Measurements from ENCODE around the gene MXD4.
"Not testable (repeated sequence)": the region's sequence is repeated elsewhere in the genome, so short reads cannot be mapped to it uniquely, and the experiment has no call there.

MXD4 gene

GRCh38 chr4:2275546-2276251 lies 13.8 kb upstream of the MXD4 start:
- DNase-seq (ENCODE audit: low read depth in 2 of 2, low spot score in 1 of 2) = no peak

GRCh38 chr4:2275044-2275397 lies 13.1 kb upstream of the MXD4 start:
- DNase-seq (ENCODE audit: low read depth in 2 of 2, low spot score in 1 of 2) = not testable (repeated sequence)

- no peak for DNase-seq (ENCODE audit: low read depth in 2 of 2, low spot score in 1 of 2)
Observed at GRCh38 chr4:2274320-2275043, 12.6 kb upstream of the MXD4 start.

DNA sequence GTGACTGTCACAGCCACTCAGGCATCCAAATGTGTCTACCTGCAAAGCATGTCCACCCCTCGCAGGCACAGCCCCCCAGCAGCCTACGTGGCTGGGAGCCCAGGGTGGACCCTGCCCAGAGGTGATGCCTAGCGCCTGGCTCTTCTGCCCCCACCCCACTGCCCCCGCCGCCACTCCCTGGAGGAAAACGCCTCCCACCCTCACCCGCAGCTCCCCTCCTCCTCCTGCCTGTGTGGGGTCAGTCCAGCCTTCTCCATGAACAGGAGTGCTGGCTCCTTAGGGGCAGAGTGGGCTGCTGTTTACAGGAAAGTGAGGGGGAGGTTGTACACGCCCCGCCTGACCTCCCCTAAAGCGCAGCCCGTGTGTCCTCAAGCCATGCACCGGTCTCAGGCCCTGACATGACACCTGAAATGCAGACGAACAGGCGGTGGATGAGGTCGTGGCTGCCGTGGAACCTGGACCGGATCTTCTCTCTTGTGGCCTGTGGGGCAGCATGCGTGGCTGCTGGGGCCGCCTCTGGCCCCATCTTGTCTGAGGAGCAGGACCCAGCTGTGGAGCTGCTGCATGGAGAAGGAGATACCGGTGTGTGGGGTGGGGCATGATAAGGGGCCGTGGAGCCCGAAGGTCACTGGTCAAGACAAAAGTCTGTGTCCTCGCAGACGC lies 11.9 kb upstream of the MXD4 start:
- no peak for DNase-seq (ENCODE audit: low read depth in 2 of 2, low spot score in 1 of 2)

DNA sequence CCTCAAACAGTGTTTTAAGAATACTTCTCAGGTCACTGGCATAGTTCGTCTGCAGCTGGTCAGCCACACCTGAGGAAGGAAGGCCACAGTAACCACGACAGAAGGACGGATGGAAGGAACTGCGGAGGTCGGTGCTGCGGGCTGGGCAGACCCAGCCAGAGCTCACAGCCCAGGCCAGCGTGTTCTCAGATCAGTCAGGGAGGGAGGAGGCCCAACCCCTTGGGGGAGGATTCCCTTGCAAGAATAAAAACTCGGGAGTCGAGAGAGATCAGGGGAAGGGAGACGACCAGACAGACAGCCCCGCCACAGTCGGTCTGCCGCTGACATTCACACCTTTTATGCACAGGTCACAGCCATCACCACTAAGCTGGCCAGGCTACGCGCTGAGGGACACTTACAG lies 11.3 kb upstream of the MXD4 start:
- DNase-seq (ENCODE audit: low read depth in 2 of 2, low spot score in 1 of 2) = no peak

DNA sequence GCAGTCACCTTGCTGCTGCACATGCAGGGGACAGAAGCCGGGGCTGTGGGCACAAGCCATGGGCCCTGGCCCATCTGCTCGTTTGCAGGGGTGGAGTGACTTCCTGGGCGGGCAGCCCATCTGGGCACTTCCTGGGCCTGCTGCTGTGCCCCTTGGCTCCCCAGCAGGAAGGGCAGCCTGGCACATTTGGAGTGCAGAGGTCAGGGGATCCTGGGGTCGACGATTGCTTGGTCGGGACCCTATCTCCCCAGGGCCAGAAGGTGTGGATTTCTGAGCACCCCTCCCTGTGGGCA lies 10.9 kb upstream of the MXD4 start:
- no peak for DNase-seq (ENCODE audit: low read depth in 2 of 2, low spot score in 1 of 2)

DNA sequence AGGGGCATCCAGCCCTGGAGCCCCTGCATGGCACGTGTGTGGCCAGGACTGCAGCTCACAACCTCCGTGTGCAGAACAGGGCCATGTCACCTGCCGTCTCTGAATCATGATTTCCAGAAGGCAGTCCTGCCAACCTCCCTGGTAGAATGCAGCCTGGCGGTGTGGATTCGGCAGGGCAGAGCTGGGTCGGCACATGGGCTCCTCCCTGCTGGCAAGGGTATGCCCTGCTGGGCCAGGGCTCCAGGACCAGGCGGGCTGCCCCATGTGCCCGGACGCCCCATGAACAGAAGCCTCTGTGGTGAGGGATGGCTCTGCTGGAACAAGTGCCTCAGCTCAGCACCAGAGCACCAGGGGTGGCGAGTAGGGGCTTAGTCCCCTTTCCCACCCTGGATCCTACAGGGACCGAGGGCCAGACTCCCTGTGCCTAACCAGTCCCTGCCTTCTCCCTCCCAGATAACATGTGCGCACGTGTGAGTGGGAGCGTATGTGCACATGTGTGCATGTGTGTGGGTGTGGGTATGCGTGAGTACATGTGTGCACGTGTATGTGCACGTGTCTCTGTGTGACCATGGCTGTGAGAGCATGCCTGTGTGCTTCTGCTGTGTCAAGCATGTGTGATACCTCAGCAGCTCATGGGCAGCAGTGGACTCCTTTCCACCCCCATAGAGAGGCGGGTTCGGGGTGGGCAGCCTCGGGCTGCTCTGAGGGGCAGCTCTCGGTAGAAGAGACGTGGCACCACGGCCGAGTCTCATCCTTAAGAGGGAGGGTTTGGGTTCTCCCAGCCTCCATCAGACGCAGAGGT lies 10.3 kb upstream of the MXD4 start:
- DNase-seq (ENCODE audit: low read depth in 2 of 2, low spot score in 1 of 2) = no peak

- DNase-seq (ENCODE audit: low read depth in 2 of 2, low spot score in 1 of 2) = no peak
Observed at GRCh38 chr4:2271279-2272025, 9.5 kb upstream of the MXD4 start.

GRCh38 chr4:2270341-2271165 lies 8.6 kb upstream of the MXD4 start:
- no peak for DNase-seq (ENCODE audit: low read depth in 2 of 2, low spot score in 1 of 2)

- DNase-seq (ENCODE audit: low read depth in 2 of 2, low spot score in 1 of 2) = no peak
Observed at GRCh38 chr4:2269618-2270163, 7.8 kb upstream of the MXD4 start.

DNA sequence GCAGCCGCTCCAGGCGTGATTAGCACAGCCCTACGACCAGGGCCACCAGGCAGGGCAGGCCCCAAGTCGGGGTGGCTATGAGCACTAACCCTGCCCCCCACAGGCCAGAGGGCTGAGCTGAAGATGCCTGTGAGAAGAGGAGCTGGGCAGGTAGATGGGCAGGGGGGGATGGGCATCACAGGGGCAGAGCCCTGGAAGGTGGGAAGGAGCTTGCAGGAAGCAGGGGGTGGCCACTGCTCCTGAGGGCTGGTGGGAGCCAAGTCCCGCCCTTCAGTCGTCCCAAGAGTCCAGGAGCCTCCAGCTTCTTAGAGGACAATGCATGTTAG lies 7.3 kb upstream of the MXD4 start:
- no peak for DNase-seq (ENCODE audit: low read depth in 2 of 2, low spot score in 1 of 2)

DNA sequence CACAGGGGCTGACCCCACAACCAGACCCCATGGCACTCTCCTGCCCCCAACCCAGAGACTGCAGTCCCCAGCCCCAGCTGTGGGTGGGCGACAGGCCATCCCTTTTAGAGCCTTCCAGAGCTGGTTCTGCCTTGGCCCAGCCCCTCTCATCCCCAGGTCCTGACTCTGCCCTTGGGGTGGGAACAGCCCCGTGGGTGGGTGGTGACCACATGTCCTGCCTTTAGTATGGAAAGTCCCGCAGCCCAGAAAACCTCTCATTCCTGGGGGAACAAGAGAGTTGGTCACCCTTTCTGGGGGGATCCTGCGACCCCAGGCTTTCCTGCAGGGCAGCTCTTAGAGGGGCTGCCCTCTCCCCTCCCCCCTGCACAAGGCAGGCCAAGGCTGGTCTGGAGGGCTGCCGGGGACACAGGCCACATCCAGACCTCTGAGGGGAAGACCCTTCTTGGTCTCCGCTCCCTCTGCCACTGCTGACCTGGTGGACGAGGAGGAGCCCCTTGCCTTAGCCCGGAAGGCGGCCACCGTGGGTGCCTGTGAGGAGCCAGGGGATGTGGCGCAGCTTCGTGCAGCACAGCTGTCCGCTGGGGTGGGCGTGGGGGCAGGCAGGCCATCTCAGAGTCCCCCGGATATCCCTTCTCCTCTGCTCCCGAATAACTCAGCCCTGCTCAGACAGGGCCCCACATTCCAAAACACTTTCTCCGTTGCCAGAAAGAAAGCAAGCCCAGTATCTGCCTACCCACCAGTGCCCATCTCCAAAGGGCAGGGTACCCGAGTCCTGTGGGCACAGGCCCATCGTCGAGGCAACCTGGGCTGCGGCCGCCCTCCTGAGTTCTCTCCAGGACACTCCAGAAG lies 6.7 kb upstream of the MXD4 start:
- no peak for DNase-seq (ENCODE audit: low read depth in 2 of 2, low spot score in 1 of 2)

DNA sequence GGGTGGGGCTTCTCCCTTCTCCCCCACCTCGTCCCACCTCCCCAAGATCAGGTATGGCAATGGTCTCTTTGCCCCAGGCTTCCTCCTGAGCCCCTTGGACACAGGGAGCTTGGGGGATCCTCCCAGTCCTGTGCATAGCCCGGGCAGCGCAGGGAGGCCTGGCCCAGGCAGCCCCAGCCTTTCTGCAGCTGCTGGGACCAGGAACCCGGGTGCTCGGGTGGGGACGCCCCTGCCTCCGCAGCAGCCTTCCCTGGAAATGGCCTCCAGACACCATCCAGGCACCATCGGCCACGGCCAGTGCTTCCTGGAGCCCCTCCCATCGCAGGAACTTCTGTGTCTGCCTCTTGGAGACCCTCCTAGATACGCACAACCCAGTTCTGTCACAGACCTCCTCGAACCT lies 5.9 kb upstream of the MXD4 start:
- no peak for DNase-seq (ENCODE audit: low read depth in 2 of 2, low spot score in 1 of 2)

- no peak for DNase-seq (ENCODE audit: low read depth in 2 of 2, low spot score in 1 of 2)
Observed at GRCh38 chr4:2267320-2267811, 5.5 kb upstream of the MXD4 start.

DNA sequence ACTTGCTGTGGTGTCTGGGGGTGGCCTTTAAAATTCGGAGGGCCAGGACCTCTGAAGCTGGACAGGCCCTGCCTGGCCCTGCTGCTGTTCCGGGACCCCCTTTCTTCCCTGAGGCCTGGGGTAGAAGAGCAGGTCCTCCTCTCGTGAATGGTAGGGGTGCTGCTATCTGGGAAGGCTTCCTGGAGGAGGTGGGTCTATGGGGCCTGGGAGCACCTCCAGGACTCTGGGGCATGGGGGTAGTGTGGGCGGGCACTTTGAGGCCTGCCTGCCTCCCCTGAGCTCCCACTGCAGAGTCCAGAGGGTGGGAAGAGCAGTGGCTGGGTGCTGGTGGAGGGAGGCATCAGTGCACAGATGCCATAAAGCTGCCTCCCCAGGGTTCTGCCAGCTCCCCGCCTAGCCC lies 4.9 kb upstream of the MXD4 start:
- no peak for DNase-seq (ENCODE audit: low read depth in 2 of 2, low spot score in 1 of 2)

- no peak for DNase-seq (ENCODE audit: low read depth in 2 of 2, low spot score in 1 of 2)
Observed at GRCh38 chr4:2266181-2266580, 4.3 kb upstream of the MXD4 start.

- DNase-seq (ENCODE audit: low read depth in 2 of 2, low spot score in 1 of 2) = no peak
Observed at GRCh38 chr4:2265113-2266110, 3.5 kb upstream of the MXD4 start.

All from stimulated activated CD8-positive, alpha-beta memory T cell treated with anti-CD3 and anti-CD28 coated beads, Interleukin-4, amount 100 ng/mL, for 4 hours (primary cell).